HUES6 (cell line): ENCODE measurements around the gene BACE1.
"Not testable (repeated sequence)": the region's sequence is repeated elsewhere in the genome, so short reads cannot be mapped to it uniquely, and the experiment has no call there.

Experiments
- H3K27ac ChIP-seq: 2 replicates; pipeline ENCODE4 v1.7.0; 2013; ENCODE audit warnings: low read depth, mild to moderate bottlenecking, low read length, inconsistent platforms
- H3K27me3 ChIP-seq: 2 replicates; pipeline ENCODE4 v1.6.1; 2013; ENCODE audit warnings: low read length; ENCODE audit not compliant: control insufficient read depth, insufficient read depth
- H3K36me3 ChIP-seq: 2 replicates; pipeline ENCODE4 v1.6.1; 2013; ENCODE audit warnings: low read length; ENCODE audit not compliant: control insufficient read depth, insufficient read depth
- H3K4me1 ChIP-seq: 2 replicates; pipeline ENCODE4 v1.6.1; 2013; ENCODE audit warnings: low read length; ENCODE audit not compliant: control insufficient read depth, insufficient read depth
- H3K4me3 ChIP-seq: 2 replicates; pipeline ENCODE4 v1.5.1; 2013; ENCODE audit warnings: low read depth, low read length
- H3K9ac ChIP-seq: one replicate; pipeline ENCODE4 v1.6.1; 2013; ENCODE audit warnings: mild to moderate bottlenecking, low read length
- H3K9me3 ChIP-seq: 2 replicates; pipeline ENCODE4 v1.6.1; 2013; ENCODE audit warnings: low read depth, low read length; ENCODE audit not compliant: control insufficient read depth, insufficient read depth

BACE1 gene

GRCh38 chr11:117272175-117272574 lies 43.9 kb downstream of the BACE1 start:
- not testable (repeated sequence) for H3K27ac ChIP-seq, H3K27me3 ChIP-seq, H3K4me3 ChIP-seq, H3K36me3 ChIP-seq, H3K9ac ChIP-seq, H3K9me3 ChIP-seq
- H3K4me1 ChIP-seq, result peaks cover 15% of the 10 kb centered on the region; the same call in 1 of the 2 replicates

- Histone ChIP-seq H3K9me3 (no peaks in the 10 kb centered on the region), H3K9ac (no peak overlapping the region), H3K4me3 (no peak overlapping the region), H3K27ac (no peak overlapping the region), H3K4me1 (peaks cover 15% of the 10 kb centered on the region; the same call in 1 of the 2 replicates), H3K36me3 (peaks cover 2% of the 10 kb centered on the region; the same call in 1 of the 2 replicates), H3K27me3 (no peaks in the 10 kb centered on the region)
Measured at GRCh38 chr11:117271208-117271607, 44.8 kb downstream of the BACE1 start.

- H3K27me3 ChIP-seq, result no peaks in the 10 kb centered on the region
- H3K27ac ChIP-seq, result no peak overlapping the region; the same call in 1 of the 2 replicates
- H3K4me1 ChIP-seq, result peaks cover 15% of the 10 kb centered on the region; the same call in 1 of the 2 replicates
- no peak overlapping the region for H3K9ac ChIP-seq
- no peaks in the 10 kb centered on the region for H3K9me3 ChIP-seq
- H3K36me3 ChIP-seq, result 0 out of 2 replicates have a peak, but pooled peaks cover 2% of the 10 kb centered on the region
- H3K4me3 ChIP-seq, result no peak overlapping the region
Measured at GRCh38 chr11:117269856-117270255, 46.2 kb downstream of the BACE1 start.

GRCh38 chr11:117265745-117266144 lies 50.3 kb downstream of the BACE1 start:
- Histone ChIP-seq H3K36me3 (peaks cover 12% of the 10 kb centered on the region), H3K4me3 (no peak overlapping the region), H3K4me1 (peaks cover 12% of the 10 kb centered on the region; the same call in 1 of the 2 replicates), H3K9me3 (no peaks in the 10 kb centered on the region), H3K27ac (no peak overlapping the region), H3K27me3 (no peaks in the 10 kb centered on the region), H3K9ac (no peak overlapping the region)

- not testable (repeated sequence) for H3K4me3 ChIP-seq, H3K9me3 ChIP-seq, H3K9ac ChIP-seq, H3K27ac ChIP-seq, H3K27me3 ChIP-seq
- Histone ChIP-seq H3K4me1 (peaks cover 11% of the 10 kb centered on the region; the same call in 1 of the 2 replicates), H3K36me3 (peaks cover 19% of the 10 kb centered on the region)
Measured at GRCh38 chr11:117264624-117265323, 51.3 kb downstream of the BACE1 start.

GRCh38 chr11:117259417-117259816 lies 56.6 kb downstream of the BACE1 start:
- peaks cover 26% of the 10 kb centered on the region for H3K36me3 ChIP-seq
- no peak overlapping the region for H3K9ac ChIP-seq
- no peak overlapping the region for H3K4me3 ChIP-seq
- H3K9me3 ChIP-seq, result no peaks in the 10 kb centered on the region
- H3K27ac ChIP-seq, result no peak overlapping the region
- H3K4me1 ChIP-seq, result no peaks in the 10 kb centered on the region
- no peaks in the 10 kb centered on the region for H3K27me3 ChIP-seq

- no peaks in the 10 kb centered on the region for H3K4me1 ChIP-seq
- no peak overlapping the region for H3K27ac ChIP-seq
- no peak overlapping the region for H3K9ac ChIP-seq
- no peaks in the 10 kb centered on the region for H3K27me3 ChIP-seq
- no peaks in the 10 kb centered on the region for H3K9me3 ChIP-seq
- H3K4me3 ChIP-seq, result no peak overlapping the region
- H3K36me3 ChIP-seq, result peaks cover 31% of the 10 kb centered on the region
Measured at GRCh38 chr11:117258576-117258975, 57.5 kb downstream of the BACE1 start.

GRCh38 chr11:117256573-117256972 lies 59.5 kb downstream of the BACE1 start:
- Histone ChIP-seq H3K27me3 (no peaks in the 10 kb centered on the region), H3K9me3 (no peaks in the 10 kb centered on the region), H3K27ac (no peak overlapping the region), H3K4me3 (no peak overlapping the region), H3K36me3 (peaks cover 27% of the 10 kb centered on the region), H3K9ac (no peak overlapping the region), H3K4me1 (no peaks in the 10 kb centered on the region)

- Histone ChIP-seq H3K4me1 (no peaks in the 10 kb centered on the region), H3K27ac (no peak overlapping the region), H3K36me3 (peaks cover 25% of the 10 kb centered on the region), H3K4me3 (no peak overlapping the region), H3K27me3 (no peaks in the 10 kb centered on the region), H3K9me3 (no peaks in the 10 kb centered on the region), H3K9ac (no peak overlapping the region)
Measured at GRCh38 chr11:117255966-117256365, 60.1 kb downstream of the BACE1 start.

- peaks cover 48% of the 10 kb centered on the region for H3K36me3 ChIP-seq
Measured at GRCh38 chr11:117251506-117251905, 64.5 kb downstream of the BACE1 start.

GRCh38 chr11:117249571-117249970 lies 66.5 kb downstream of the BACE1 start:
- Histone ChIP-seq H3K27me3 (no peaks in the 10 kb centered on the region), H3K27ac (no peak overlapping the region), H3K4me3 (no peak overlapping the region), H3K4me1 (no peaks in the 10 kb centered on the region), H3K9ac (no peak overlapping the region), H3K9me3 (no peaks in the 10 kb centered on the region), H3K36me3 (peaks cover 59% of the 10 kb centered on the region)

More at GRCh38 chr11:117251506-117251905, 64.5 kb downstream of the BACE1 start:
- Histone ChIP-seq H3K27me3 (no peaks in the 10 kb centered on the region), H3K9me3 (no peaks in the 10 kb centered on the region), H3K4me1 (no peaks in the 10 kb centered on the region), H3K4me3 (no peak overlapping the region), H3K27ac (no peak overlapping the region), H3K9ac (no peak overlapping the region)
